HepG2 (cell line): ENCODE data around the gene NELFCD. TPM values are rescaled to one million over a fixed set of nuclear protein-coding genes. Genes with fewer than 3 reads are reported as not detected.

Source experiments
- AGO2 ChIP-seq: fragments of 200-400 bp; formaldehyde crosslinking; optimal IDR thresholded peaks from 2 replicates; pipeline ENCODE3; 2017; ENCODE audit warnings: mild to moderate bottlenecking, low read depth, low read length, moderate library complexity
- ELF3 ChIP-seq: IDR thresholded peaks from 2 replicates; pipeline ENCODE4 v1.6.1; 2016; ENCODE audit warnings: missing genetic modification reagents, missing compliant biosample characterization
- FOXK2 ChIP-seq: fragments of 450-650 bp; IDR thresholded peaks from 2 replicates; pipeline ENCODE4 v1.6.1; 2016
- TP53 ChIP-seq: sonication (generic); formaldehyde crosslinking; conservative IDR thresholded peaks from 2 replicates; pipeline ENCODE4 v1.4.0; 2020; ENCODE audit warnings: missing genetic modification reagents
- YY1 ChIP-seq: IDR thresholded peaks from 2 replicates; pipeline ENCODE4 v1.6.1; 2011; ENCODE audit warnings: low read length, low read depth, moderate library complexity, mild to moderate bottlenecking; ENCODE audit not compliant: insufficient read depth, insufficient replicate concordance
- ZBTB3 ChIP-seq: sonication (generic); formaldehyde crosslinking; IDR thresholded peaks from 2 replicates; pipeline ENCODE4 v1.4.0; 2020; ENCODE audit warnings: low read depth, mild to moderate bottlenecking, moderate library complexity, missing genetic modification reagents, borderline replicate concordance
- ZNF207 ChIP-seq: fragments of 450-650 bp; IDR thresholded peaks from 2 replicates; pipeline ENCODE4 v1.6.1; 2016; ENCODE audit warnings: antibody characterized with exemption, borderline replicate concordance
- ZNF570 ChIP-seq: sonication (generic); formaldehyde crosslinking; IDR thresholded peaks from 2 replicates; pipeline ENCODE4 v1.4.0; 2020; ENCODE audit warnings: mild to moderate bottlenecking, missing genetic modification reagents, borderline replicate concordance
- ZNF577 ChIP-seq: sonication (generic); formaldehyde crosslinking; IDR thresholded peaks from 2 replicates; pipeline ENCODE4 v1.4.0; 2020; ENCODE audit warnings: mild to moderate bottlenecking, low read depth, missing genetic modification reagents, borderline replicate concordance
- ZNF724P ChIP-seq: sonication (generic); formaldehyde crosslinking; IDR thresholded peaks from 2 replicates; pipeline ENCODE4 v1.8.0; 2022; ENCODE audit warnings: missing genetic modification reagents, borderline replicate concordance
- ZNF766 ChIP-seq: sonication (generic); formaldehyde crosslinking; IDR thresholded peaks from 2 replicates; pipeline ENCODE4 v1.5.0; 2020; ENCODE audit warnings: missing genetic modification reagents, borderline replicate concordance
- polyA plus RNA-seq, 8 experiments: library from polyadenylated mRNA; depleted of rRNA in 3 of 8; stranded (reverse) in 7 of 8; unstranded in 1 of 8; fragments of >200 nt; fragmentation: Illumina TruSeq in 4 of 8; extraction: Trizol in 4 of 8; gene quantifications; 2 replicates each; pipeline versions ENCODE4 v1.2.1 to v1.2.3, GENCODE V29; 2011 to 2016; ENCODE audit warnings: low read depth in 4 of 8, missing spikeins in 1 of 8, mixed read lengths in 1 of 8; ENCODE audit not compliant: insufficient read depth in 1 of 8
- total RNA-seq, 5 experiments: library from RNA; depleted of rRNA; stranded (reverse); fragments of >200 nt; fragmentation: Illumina TruSeq; extraction: Trizol; gene quantifications; 2 replicates each; pipeline ENCODE4 v1.2.3, GENCODE V29; 2016; ENCODE audit warnings: low read depth in 1 of 5
- TF ChIP-seq, protein P1 (sequence below): IDR thresholded peaks from 2 replicates; pipeline ENCODE4 v1.6.1; 2016; ENCODE audit warnings: missing compliant biosample characterization, missing genetic modification reagents, borderline replicate concordance
- TF ChIP-seq, protein P2 (sequence below): sonication (generic); formaldehyde crosslinking; IDR thresholded peaks from 2 replicates; pipeline ENCODE4 v1.9.0; 2021; ENCODE audit warnings: missing genetic modification reagents, mild to moderate bottlenecking, borderline replicate concordance
- TF ChIP-seq, protein P3 (sequence below): sonication (generic); formaldehyde crosslinking; IDR thresholded peaks from 2 replicates; pipeline ENCODE4 v1.8.1; 2023; ENCODE audit warnings: missing genetic modification reagents, inconsistent platforms, borderline replicate concordance
- TF ChIP-seq, protein P4 (sequence below): sonication (generic); formaldehyde crosslinking; IDR thresholded peaks from 2 replicates; pipeline ENCODE4 v1.4.0; 2020; ENCODE audit warnings: missing genetic modification reagents
- TF ChIP-seq, protein P5 (sequence below): sonication (generic); formaldehyde crosslinking; IDR thresholded peaks from 2 replicates; pipeline ENCODE4 v1.8.0; 2022; ENCODE audit warnings: missing genetic modification reagents, mild to moderate bottlenecking, moderate library complexity, borderline replicate concordance

NELFCD gene
- total and polyA plus RNA-seq, 2 of the 13 experiments (the other 11 are each of a cell fraction or from before 2014, with no cell fraction given): 159 to 203 TPM

DNA sequence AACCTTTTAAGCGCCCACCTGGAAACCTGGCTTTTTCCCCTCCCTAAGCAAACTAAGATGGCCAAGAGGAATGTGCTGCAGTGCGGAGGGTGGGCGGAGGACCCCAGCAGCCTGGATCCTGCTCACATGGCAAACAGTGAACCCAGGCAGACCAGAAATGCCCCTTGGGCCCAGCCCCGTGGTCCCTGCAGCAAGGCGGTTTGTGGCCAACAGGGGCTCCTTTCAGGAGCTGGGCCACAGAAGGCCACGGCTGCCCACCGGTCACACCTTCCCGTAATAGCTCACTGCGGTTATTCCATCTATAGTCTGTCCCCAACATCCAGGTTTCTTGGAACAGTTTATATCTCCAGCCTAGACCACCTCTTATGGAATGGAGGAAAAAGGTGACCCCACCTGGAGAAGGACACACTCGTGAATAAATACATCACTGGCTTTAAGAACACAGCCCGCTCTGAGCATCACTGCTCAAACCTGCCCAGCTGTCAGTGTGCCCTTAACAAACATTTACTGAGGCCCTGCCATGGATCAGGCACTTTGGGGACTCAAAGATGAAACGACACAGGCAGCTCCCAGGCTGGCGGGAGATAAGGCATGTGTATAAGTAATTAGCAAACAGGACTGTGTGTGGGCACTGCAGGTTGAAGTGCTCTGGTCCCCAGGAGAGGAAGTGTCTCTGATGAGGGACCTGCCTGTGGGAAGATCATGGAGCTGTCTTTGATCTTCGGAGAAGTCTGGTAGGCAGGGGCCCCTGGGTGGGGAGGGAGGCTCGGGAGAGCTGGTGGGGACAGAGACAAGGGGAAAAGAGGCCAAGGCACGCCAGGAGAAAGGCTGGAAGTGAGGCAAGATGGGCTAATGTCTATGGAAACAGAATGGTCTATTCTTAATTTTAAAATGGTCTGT is 35.0 kb downstream of the NELFCD start (continued):
- TF ChIP-seq ZNF207: no peak
- peak; percentile 85; the same call in 1 of the 2 replicates for TF ChIP-seq ZBTB3 (CRISPR knock-in tag)
- TF ChIP-seq TP53: peak; percentile 92; the same call in 1 of the 2 replicates
- TF ChIP-seq, protein P1, sequence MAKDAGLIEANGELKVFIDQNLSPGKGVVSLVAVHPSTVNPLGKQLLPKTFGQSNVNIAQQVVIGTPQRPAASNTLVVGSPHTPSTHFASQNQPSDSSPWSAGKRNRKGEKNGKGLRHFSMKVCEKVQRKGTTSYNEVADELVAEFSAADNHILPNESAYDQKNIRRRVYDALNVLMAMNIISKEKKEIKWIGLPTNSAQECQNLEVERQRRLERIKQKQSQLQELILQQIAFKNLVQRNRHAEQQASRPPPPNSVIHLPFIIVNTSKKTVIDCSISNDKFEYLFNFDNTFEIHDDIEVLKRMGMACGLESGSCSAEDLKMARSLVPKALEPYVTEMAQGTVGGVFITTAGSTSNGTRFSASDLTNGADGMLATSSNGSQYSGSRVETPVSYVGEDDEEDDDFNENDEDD (CRISPR knock-in tag): peak; percentile 95
- TF ChIP-seq, protein P2, sequence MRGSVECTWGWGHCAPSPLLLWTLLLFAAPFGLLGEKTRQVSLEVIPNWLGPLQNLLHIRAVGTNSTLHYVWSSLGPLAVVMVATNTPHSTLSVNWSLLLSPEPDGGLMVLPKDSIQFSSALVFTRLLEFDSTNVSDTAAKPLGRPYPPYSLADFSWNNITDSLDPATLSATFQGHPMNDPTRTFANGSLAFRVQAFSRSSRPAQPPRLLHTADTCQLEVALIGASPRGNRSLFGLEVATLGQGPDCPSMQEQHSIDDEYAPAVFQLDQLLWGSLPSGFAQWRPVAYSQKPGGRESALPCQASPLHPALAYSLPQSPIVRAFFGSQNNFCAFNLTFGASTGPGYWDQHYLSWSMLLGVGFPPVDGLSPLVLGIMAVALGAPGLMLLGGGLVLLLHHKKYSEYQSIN (CRISPR knock-in tag): no peak
- TF ChIP-seq ZNF766 (CRISPR knock-in tag): peak; percentile 33; the same call in 1 of the 2 replicates
- TF ChIP-seq, protein P3, sequence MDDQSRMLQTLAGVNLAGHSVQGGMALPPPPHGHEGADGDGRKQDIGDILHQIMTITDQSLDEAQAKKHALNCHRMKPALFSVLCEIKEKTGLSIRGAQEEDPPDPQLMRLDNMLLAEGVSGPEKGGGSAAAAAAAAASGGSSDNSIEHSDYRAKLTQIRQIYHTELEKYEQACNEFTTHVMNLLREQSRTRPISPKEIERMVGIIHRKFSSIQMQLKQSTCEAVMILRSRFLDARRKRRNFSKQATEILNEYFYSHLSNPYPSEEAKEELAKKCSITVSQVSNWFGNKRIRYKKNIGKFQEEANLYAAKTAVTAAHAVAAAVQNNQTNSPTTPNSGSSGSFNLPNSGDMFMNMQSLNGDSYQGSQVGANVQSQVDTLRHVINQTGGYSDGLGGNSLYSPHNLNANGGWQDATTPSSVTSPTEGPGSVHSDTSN (CRISPR knock-in tag): no peak
- TF ChIP-seq FOXK2: no peak
- TF ChIP-seq, protein P4, sequence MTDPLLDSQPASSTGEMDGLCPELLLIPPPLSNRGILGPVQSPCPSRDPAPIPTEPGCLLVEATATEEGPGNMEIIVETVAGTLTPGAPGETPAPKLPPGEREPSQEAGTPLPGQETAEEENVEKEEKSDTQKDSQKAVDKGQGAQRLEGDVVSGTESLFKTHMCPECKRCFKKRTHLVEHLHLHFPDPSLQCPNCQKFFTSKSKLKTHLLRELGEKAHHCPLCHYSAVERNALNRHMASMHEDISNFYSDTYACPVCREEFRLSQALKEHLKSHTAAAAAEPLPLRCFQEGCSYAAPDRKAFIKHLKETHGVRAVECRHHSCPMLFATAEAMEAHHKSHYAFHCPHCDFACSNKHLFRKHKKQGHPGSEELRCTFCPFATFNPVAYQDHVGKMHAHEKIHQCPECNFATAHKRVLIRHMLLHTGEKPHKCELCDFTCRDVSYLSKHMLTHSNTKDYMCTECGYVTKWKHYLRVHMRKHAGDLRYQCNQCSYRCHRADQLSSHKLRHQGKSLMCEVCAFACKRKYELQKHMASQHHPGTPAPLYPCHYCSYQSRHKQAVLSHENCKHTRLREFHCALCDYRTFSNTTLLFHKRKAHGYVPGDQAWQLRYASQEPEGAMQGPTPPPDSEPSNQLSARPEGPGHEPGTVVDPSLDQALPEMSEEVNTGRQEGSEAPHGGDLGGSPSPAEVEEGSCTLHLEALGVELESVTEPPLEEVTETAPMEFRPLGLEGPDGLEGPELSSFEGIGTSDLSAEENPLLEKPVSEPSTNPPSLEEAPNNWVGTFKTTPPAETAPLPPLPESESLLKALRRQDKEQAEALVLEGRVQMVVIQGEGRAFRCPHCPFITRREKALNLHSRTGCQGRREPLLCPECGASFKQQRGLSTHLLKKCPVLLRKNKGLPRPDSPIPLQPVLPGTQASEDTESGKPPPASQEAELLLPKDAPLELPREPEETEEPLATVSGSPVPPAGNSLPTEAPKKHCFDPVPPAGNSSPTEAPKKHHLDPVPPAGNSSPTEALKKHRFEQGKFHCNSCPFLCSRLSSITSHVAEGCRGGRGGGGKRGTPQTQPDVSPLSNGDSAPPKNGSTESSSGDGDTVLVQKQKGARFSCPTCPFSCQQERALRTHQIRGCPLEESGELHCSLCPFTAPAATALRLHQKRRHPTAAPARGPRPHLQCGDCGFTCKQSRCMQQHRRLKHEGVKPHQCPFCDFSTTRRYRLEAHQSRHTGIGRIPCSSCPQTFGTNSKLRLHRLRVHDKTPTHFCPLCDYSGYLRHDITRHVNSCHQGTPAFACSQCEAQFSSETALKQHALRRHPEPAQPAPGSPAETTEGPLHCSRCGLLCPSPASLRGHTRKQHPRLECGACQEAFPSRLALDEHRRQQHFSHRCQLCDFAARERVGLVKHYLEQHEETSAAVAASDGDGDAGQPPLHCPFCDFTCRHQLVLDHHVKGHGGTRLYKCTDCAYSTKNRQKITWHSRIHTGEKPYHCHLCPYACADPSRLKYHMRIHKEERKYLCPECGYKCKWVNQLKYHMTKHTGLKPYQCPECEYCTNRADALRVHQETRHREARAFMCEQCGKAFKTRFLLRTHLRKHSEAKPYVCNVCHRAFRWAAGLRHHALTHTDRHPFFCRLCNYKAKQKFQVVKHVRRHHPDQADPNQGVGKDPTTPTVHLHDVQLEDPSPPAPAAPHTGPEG (CRISPR knock-in tag): no peak
- TF ChIP-seq, protein P5, sequence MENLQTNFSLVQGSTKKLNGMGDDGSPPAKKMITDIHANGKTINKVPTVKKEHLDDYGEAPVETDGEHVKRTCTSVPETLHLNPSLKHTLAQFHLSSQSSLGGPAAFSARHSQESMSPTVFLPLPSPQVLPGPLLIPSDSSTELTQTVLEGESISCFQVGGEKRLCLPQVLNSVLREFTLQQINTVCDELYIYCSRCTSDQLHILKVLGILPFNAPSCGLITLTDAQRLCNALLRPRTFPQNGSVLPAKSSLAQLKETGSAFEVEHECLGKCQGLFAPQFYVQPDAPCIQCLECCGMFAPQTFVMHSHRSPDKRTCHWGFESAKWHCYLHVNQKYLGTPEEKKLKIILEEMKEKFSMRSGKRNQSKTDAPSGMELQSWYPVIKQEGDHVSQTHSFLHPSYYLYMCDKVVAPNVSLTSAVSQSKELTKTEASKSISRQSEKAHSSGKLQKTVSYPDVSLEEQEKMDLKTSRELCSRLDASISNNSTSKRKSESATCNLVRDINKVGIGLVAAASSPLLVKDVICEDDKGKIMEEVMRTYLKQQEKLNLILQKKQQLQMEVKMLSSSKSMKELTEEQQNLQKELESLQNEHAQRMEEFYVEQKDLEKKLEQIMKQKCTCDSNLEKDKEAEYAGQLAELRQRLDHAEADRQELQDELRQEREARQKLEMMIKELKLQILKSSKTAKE (CRISPR knock-in tag): peak; percentile 97
- TF ChIP-seq ELF3 (CRISPR knock-in tag): peak; percentile 79
- no peak for TF ChIP-seq ZNF570 (CRISPR knock-in tag)
- TF ChIP-seq ZNF577 (CRISPR knock-in tag): no peak
- TF ChIP-seq ZNF724P: no peak
- TF ChIP-seq YY1: no peak
- TF ChIP-seq AGO2: no peak
